Pancreas (tissue), 10 donors: ENCODE measurements around the gene PDE6B. TPM values are rescaled to one million over a fixed set of nuclear protein-coding genes. Genes with fewer than 3 reads are reported as not detected.

Source experiments
- ATAC-seq, 4 donors: fragments of 200-7000 bp; cut with Tn5 transposase; one replicate each; pipeline versions ENCODE4 v1.8.0 to v1.9.1; 2020; ENCODE audit warnings: mild to moderate bottlenecking in 4 of 4, moderate library complexity in 4 of 4
- DNase-seq, 6 donors: peaks; one replicate each; pipeline ENCODE4 v3.0.0-alpha.2; 2020
- FAIRE-seq: peaks from 2 replicates; lab custom pipeline; 2012; peaks lifted over from hg19 to GRCh38; lab: Jason Lieb, UNC
- H3K27ac ChIP-seq, 4 donors: fragments of 200-600 bp; sonication (generic); 1 replicate in 3 of 4; 2 replicates in 1 of 4; pipeline versions ENCODE4 v1.5.0 to v1.8.0; 2020
- H3K27me3 ChIP-seq, 4 donors: fragments of 200-600 bp; one replicate each; pipeline ENCODE4 v1.8.0; 2021
- H3K36me3 ChIP-seq, 3 donors: fragments of 200-600 bp; sonication (generic) in 1 of 3; one replicate each; pipeline versions ENCODE4 v1.5.0 to v1.8.0; 2020 to 2021
- H3K4me1 ChIP-seq, 3 donors: fragments of 200-600 bp; one replicate each; pipeline ENCODE4 v1.8.0; 2021
- H3K4me3 ChIP-seq, 4 donors: fragments of 200-600 bp; sonication (generic) in 2 of 4; one replicate each; pipeline versions ENCODE4 v1.5.0 to v1.8.0; 2020 to 2021
- H3K9me3 ChIP-seq, 4 donors: fragments of 200-600 bp; one replicate each; pipeline ENCODE4 v1.8.0; 2021
- WGBS, 2 donors: extraction: QIAGEN DNeasy Blood & Tissue Kit; methylation state at CpG; one replicate each; pipeline ENCODE4 v1.1.7; 2013; 5-methylcytosine and 5-hydroxymethylcytosine counted together
- intact Hi-C, 3 donors: fragments of 100-400 bp; cut with DNase I; formaldehyde crosslinking; loops; one replicate each; pipeline versions ENCODE4 v1.11.1 to v1.14.2; 2022
- polyA plus RNA-seq, 2 donors: library from polyadenylated mRNA; stranded (reverse); fragments of 200-250 nt; gene quantifications; one replicate each; pipeline ENCODE4 v1.2.3, GENCODE V29; 2013
- total RNA-seq, 6 donors: library from RNA; stranded (reverse); fragmentation: NEBNext Ultra II Directional in 4 of 6; extraction: Animal tissue kit (Norgen Biotek cat#: 25700) in 4 of 6; gene quantifications; one replicate each; pipeline versions ENCODE4 v1.2.1 to v1.2.4, GENCODE V29; 2021 to 2023
- TF ChIP-seq, protein P1 (sequence below), 4 donors: fragments of 200-600 bp; sonication (generic) in 3 of 4; IDR thresholded peaks; one replicate each; pipeline versions ENCODE4 v1.5.0 to v1.8.0; 2021; ENCODE audit warnings: antibody characterized with exemption in 4 of 4
- donor health status: healthy with polysubstance abuse.
- donor health status: DM: no; HTN: no; CAD: no; lungs with moderate emphysema.
- donor health status: DM: no; HTN: no; CAD: no.
- donor health status: control.
- donor health status: control.
- donor health status: Bipolar disorder and iron deficiency.
- donor health status: DM: yes; HTN: yes; CAD: no.
- donor health status: DM: no; HTN: no; CAD: no.
- donor health status: DM: no; HTN: no; CAD: no.
- donor health status: DM: yes; HTN: yes; CAD: no.

PDE6B gene
- total and polyA plus RNA-seq, 8 donors: 0.99 to 6.6 (median 2.9) TPM

DNA sequence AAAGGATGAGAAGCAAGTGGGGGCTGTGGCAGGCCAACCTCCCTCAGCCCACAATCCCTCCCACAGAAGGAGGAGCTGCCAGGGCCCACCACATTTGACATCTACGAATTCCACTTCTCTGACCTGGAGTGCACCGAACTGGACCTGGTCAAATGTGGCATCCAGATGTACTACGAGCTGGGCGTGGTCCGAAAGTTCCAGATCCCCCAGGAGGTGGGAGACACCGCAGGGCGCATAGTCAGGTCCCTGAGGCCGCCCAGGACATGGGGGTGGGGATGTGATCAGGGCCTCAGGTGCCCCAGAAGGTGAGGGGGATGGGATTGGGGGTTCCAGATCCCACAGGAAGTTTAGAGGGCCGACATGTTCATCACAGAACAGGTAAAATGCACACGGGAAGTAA lies 35.0 kb downstream of the PDE6B start:
- peak in 1 of 6 donors; percentile 1 for DNase-seq
- H3K27ac ChIP-seq: no peak overlapping the region
- no peaks in the 10 kb centered on the region for H3K4me1 ChIP-seq
- H3K36me3 ChIP-seq: no peaks in the 10 kb centered on the region
- intact Hi-C loops: no loop called here
- no peak for FAIRE-seq
- H3K4me3 ChIP-seq: no peak overlapping the region
- no peaks in the 10 kb centered on the region for H3K9me3 ChIP-seq
- ATAC-seq: no peak
- WGBS, 2 donors: 75 to 92% methylated on average over 10 of the region's 10 CpGs
- TF ChIP-seq, protein P1, sequence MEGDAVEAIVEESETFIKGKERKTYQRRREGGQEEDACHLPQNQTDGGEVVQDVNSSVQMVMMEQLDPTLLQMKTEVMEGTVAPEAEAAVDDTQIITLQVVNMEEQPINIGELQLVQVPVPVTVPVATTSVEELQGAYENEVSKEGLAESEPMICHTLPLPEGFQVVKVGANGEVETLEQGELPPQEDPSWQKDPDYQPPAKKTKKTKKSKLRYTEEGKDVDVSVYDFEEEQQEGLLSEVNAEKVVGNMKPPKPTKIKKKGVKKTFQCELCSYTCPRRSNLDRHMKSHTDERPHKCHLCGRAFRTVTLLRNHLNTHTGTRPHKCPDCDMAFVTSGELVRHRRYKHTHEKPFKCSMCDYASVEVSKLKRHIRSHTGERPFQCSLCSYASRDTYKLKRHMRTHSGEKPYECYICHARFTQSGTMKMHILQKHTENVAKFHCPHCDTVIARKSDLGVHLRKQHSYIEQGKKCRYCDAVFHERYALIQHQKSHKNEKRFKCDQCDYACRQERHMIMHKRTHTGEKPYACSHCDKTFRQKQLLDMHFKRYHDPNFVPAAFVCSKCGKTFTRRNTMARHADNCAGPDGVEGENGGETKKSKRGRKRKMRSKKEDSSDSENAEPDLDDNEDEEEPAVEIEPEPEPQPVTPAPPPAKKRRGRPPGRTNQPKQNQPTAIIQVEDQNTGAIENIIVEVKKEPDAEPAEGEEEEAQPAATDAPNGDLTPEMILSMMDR (IDR thresholded peaks at IDR 0.05): no peak
- no peaks in the 10 kb centered on the region for H3K27me3 ChIP-seq

DNA sequence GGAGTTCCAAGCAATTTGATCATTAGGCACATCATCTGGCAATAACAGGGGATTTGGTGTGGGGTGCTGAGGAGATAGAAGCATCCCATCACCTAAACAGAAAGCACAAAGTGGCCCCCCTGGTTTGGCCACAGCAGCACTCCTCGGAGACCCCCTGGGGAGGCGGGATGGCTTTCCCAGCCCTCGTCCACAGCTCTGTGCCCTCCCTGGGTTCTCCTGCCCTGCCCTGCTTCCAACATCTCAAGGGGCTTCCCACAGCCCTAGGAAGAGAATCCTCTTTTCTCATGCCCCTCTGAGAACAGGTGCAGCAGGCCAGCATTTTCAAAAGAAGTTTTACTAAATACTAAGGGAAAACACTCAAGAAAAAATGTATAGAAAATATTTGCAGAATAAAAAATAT lies 35.9 kb downstream of the PDE6B start:
- no peaks in the 10 kb centered on the region for H3K36me3 ChIP-seq
- DNase-seq (no peak), FAIRE-seq (no peak), ATAC-seq (no peak)
- H3K27ac ChIP-seq: no peak overlapping the region
- H3K27me3 ChIP-seq: no peaks in the 10 kb centered on the region
- no peaks in the 10 kb centered on the region for H3K4me1 ChIP-seq
- intact Hi-C loops: no loop called here
- WGBS, 2 donors: 66 to 82% methylated on average over 3 of the region's 3 CpGs
- TF ChIP-seq, protein P1 (IDR thresholded peaks at IDR 0.05): no peak
- no peaks in the 10 kb centered on the region for H3K9me3 ChIP-seq
- H3K4me3 ChIP-seq: no peak overlapping the region

DNA sequence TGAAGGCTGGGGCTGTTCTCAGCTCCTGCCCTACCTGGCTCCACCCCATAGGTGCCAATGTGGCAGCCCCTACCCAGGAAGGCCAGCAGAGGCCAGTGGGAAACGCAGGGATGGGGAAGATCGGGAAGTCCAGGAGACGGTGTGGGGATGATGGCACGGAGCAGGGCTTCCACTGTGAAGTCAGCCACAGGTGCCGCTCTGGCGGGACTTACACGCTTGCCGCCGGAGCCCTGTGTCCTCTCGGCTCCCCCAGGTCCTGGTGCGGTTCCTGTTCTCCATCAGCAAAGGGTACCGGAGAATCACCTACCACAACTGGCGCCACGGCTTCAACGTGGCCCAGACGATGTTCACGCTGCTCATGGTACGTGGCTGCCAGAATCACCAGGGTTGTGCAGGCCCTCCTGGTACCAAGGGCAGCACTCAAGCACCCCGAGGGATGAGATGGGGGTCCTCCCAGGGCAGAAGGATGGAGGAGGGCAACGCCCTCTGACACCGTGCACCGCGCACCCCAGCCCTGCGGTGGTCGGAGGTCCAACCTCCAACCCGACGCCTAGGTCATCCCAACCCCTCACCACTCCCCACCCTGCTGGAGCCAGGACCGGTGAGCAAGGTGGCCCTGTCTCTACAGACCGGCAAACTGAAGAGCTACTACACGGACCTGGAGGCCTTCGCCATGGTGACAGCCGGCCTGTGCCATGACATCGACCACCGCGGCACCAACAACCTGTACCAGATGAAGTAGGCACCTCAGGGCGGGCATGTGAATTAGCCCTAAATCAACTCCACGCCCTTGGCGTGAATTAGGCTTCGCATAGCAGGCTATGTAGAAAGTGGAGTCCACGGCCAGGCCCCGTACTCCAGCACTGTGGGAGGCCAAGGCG lies 36.7 kb downstream of the PDE6B start:
- Histone ChIP-seq H3K4me3 (no peak overlapping the region), H3K36me3 (no peaks in the 10 kb centered on the region), H3K27me3 (no peaks in the 10 kb centered on the region), H3K4me1 (no peaks in the 10 kb centered on the region), H3K27ac (no peak overlapping the region), H3K9me3 (no peaks in the 10 kb centered on the region)
- WGBS, 2 donors: 88 to 96% methylated on average over 42 of the region's 42 CpGs
- intact Hi-C loops: no loop called here
- TF ChIP-seq, protein P1 (IDR thresholded peaks at IDR 0.05): no peak
- no peak for FAIRE-seq
- peak in 1 of 6 donors; percentile 2 for DNase-seq
- no peak for ATAC-seq

DNA sequence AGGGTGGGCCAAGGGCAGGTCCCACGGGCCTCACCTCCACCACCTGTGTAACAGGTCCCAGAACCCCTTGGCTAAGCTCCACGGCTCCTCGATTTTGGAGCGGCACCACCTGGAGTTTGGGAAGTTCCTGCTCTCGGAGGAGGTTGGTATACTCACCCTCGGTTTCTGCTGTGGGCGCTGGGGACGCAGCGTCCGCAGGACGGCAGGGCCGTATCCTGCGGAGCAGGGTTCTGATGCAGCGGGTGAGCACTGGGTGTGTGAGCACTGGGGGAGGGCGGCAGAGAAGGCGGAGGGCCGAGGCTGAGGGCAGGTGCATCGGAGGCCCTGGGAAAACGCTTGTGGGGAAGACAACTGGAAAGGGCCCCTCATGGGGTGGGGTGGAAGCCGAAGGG lies 37.7 kb downstream of the PDE6B start:
- Histone ChIP-seq H3K9me3 (no peaks in the 10 kb centered on the region), H3K27me3 (no peaks in the 10 kb centered on the region), H3K4me3 (peak overlapping the region; percentile 44 to 61 (median 56)), H3K4me1 (no peaks in the 10 kb centered on the region), H3K36me3 (no peaks in the 10 kb centered on the region), H3K27ac (no peak overlapping the region)
- WGBS, 2 donors: 22 to 30% methylated on average over 16 to 20 of the region's 20 CpGs
- peak in 3 of 6 donors; percentile 2 to 42 (median 20) for DNase-seq
- ATAC-seq: peak in 3 of 4 donors; percentile 10 to 46 (median 14)
- TF ChIP-seq, protein P1 (IDR thresholded peaks at IDR 0.05): no peak
- intact Hi-C loops: no loop called here
- FAIRE-seq: no peak
